Urothelium cell line (cell line): Measurements from ENCODE around the gene CHMP4B.

ENCODE experiments used
- DNase-seq: peaks from one replicate; pipeline ENCODE4 v3.0.0; 2011; ENCODE audit warnings: low spot score, mixed read lengths
- FAIRE-seq: peaks from 2 replicates; lab custom pipeline; 2011; peaks lifted over from hg19 to GRCh38; lab: Jason Lieb, UNC

The CHMP4B gene

DNA sequence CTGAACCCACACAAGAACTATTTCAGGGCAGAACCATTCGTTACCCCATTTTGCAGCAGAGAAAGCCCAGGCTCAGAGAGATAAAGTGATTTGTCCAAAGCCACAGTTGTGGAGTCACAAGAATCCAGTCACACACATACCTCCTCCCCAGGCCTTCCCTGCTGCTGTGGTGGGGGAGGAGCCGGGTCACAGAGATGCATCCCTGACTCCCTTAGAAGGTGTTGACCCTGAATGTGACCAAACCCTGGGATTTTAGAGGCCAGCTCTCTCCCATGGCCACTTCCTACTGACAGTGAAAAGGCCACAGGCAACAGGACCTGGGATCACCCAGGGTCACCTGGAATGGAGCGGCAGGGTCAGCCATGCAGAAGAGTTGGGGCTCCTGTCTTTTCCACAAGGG, 48.6 kb downstream of the CHMP4B start:
- no peak for FAIRE-seq

DNA sequence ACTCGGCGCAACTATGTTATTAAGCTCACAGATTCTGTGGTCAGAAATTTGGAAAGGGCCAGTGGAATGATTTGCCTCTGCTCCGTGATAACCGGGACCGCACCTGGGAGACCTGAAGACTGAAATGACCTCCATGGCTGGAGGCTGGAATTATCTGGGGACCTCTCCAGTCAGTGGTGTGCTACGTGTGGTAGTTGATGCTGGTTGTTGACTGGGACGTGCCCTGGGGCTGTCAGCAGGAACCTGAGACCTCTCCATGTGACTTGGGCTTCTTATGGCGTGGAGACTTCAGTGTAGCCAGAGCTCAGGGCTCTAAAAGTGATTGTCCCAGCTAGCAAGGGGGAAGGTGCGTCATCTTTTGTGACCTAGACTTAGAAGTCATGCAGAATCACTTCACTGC, 50.3 kb downstream of the CHMP4B start:
- DNase-seq = no peak
- FAIRE-seq = no peak

More for the DNA sequence above, 48.6 kb downstream of the CHMP4B start:
- no peak for DNase-seq

DNA sequence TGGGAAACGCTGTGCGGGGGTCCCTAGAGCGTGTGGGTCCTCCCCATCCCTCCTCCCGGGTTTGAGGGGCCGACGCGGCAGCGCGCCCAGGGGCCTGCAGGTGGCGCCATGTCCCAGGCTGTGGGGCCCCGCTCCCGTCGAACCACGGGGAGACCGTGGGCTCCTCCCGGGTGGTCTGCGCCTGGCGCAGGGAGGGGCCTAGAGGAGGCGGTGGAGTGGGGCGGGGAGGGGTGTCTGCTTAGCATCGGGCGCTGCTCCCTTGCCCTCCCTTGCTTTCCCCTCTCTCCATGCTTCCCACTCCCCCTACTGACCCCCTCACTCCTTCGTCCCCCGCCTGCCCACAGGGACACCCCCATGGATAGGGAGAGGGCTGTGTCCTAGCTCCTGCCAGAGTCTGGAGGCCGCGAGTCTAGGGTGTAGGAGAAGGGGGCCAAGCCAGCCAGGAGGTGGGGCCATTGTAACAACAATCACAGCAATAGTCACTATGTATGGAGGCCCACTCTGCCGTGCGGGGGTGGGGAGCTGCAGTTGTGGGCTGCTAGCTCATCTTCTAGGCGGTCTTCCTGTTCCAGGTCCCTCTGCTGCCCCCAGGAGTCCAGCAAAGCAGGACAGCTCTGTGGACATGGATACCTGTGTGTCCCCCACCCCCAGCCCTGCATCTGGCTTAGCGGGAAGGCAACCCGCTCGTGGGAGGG, 51.7 kb downstream of the CHMP4B start:
- DNase-seq = peak; percentile 88
- no peak for FAIRE-seq

DNA sequence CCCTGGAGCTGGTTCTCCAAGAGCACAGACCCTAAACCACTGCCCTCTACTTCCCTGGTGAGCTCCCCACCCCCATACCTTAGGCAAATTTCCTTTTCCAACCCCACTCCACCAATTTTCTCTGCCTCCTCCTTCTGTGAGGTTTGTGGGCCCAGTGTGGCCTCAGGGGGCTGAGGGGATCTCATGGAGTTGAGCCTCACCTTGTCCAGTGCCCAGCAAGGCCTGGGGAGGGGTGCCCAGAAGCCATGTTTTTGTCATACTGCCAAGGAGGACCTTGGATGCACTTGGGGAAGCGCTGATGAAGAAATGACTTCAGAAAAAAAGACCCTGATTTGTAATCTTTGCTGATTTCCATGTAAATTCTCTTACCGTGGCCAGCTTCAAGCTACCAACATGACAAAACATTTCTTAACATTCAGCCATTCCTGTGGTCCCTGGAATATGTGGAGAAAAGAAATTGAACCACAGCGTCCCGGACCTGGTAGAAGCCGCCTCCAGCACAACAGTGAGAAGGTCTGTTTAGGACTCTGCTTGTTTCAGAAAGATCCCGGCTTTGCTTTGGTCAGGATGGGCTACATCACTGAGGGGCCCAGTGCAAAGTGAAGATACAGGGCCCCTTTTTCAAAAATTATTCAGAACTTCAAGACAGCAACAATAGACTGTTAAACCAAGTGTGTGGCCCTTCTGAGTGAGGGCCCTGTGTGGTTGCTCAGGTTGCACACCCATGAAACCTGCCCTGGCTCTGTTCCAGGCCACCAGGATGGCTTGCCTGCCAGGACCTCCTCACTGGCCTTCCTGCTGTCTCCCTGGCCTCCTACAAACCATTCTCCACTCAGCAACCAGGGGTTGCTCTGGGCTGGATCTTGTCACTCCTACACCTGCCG, 52.5 kb downstream of the CHMP4B start:
- DNase-seq (no peak), FAIRE-seq (no peak)

DNA sequence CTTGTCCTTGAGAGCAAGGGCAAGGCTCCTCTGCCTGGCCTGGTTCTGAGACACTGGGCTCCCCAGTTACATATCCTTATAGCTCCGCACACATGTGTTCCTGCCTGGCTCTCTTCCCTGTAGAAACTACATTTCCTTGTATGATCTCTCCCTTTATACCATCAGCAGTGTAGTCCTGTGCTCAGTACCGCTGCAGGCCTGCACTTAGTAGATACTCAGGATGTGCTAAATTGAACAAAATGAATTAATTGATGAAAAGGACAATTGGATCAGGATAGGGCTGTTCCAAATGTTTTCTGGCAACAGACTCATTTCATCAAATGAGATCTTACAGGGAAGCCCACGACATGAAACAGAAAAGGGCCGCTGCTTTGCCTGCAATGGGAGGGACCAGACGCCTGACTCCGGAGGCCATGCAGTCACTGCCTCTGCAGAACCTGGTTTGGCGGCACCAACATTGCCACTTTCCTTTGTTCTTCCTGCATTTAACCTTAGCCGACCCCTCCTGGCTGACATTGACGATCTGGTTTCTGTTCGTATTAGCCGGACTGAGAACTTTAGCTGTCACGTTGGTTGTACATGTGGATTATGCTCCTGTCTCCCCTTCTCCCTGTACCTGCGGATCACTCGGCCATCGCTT, 53.3 kb downstream of the CHMP4B start:
- FAIRE-seq (no peak), DNase-seq (no peak)

DNA sequence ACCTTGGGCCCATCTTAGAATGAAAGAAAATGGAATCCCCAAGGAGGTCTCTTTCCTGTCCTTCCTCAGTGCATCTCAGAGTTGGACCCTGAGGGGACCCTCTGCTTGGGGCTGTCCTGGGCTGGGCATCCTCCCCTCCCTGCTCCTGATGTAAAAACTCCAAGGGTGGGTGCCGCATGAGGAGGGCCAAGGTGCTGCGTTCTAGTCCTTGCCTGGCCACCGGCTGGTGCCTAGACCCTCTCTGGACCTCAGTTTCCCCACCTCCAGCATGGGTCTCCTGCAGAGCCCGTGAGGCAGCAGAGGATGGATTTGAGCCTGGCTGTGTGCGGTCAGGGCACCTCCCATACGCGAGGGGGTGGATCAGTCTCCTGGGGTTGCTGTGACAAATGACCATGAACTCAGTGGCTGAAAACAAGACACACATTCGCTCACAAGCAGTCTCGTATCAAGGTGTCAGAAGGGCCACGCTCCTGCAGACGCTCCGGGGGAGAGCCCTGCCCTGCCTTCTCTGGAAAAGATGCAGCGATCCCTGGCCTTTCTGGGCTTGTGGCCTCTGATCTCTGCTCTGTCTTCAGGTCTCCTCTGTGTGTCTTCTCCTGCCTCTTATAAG, 54.7 kb downstream of the CHMP4B start:
- FAIRE-seq = no peak
- DNase-seq = no peak

DNA sequence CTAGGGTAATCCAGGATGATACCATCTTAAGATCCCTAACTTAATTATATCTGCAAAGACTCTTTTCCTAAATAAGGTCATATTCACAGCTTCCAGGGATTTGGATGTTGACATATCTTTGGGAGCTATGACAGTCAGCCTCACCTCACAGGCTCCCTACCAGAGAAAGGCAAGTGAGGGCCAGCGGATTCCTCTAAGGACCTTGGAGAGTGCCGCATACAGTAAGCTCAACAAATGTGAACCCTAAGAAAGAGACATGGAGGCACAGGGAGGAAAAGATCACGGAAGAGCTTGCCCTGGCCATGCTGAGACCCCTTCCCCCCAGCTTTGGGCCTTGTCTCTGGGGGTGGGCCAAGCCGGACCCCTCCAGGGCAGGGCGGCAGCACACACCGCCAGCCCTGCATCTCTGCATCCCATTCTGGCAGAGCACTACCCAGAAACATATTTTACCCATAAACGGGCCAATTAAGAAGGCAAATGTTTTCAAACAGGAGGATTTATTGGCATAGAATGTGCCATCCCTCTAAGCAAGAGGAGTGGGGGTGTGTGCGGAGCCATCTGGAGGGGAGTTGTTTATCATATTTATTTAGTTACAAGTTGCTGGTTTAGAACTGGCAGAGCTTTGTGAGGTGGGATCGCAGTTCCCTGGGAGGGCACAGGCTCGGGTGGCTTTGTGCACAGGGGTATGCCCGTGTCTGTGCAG, 55.4 kb downstream of the CHMP4B start:
- FAIRE-seq = no peak
- no peak for DNase-seq

DNA sequence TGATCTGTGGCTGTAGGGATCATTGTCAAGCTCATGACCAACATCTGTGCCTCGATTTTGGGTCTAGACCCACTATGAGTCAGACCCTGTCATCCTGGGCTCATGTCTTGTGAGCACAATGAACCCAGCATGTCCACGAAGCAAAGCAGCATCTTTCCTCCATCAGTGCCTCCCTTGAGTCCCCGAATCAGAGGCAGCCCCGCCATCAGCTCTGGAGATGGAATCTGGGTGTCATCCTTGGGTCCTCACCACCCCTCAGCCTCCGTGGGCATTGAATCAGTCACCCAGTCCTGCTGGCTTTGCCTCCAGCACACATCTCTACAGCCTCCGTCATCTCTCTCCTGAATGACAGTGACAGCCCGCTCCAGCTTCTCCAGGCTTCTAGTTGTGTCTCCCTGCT, 56.9 kb downstream of the CHMP4B start:
- DNase-seq = no peak
- FAIRE-seq = no peak

DNA sequence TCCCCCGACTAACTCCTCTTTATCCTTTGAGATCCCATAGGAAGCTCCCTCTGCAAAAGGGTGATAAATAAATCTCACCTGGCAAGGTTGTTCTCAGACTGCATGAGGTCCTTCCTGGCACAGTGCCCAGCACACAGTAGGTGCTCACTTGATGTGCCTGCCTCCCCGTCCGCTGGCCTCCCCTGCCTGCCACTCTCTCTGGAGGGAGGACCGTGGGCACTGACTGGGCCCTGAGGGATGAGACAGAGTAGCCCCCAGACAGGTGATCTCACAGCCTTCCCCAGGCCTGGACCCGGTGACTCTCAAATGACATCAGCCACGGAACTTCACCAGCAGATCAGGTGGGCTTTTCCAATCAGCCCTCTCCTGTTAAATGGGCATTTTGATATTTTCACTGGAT, 57.4 kb downstream of the CHMP4B start:
- FAIRE-seq (no peak), DNase-seq (no peak)

DNA sequence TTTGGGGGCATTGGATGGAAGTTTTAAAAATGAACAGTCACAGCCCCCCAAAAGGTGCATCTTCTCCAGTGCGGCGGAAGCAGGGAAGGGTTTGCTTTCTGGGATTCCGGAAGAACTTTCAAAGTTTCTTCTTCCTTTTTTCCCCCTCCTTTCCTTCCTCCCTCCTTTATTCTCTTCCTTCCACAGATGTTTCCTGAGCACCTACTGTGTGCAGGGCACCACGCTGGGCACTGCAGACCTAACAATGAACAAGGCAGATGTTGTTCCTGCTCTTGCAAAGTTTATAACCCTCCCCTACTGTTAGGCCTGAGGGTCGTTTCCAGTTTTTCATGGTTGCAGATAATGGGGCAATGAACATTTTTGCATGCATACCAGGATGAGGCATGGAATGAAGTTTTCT, 58.1 kb downstream of the CHMP4B start:
- FAIRE-seq (no peak), DNase-seq (no peak)

DNA sequence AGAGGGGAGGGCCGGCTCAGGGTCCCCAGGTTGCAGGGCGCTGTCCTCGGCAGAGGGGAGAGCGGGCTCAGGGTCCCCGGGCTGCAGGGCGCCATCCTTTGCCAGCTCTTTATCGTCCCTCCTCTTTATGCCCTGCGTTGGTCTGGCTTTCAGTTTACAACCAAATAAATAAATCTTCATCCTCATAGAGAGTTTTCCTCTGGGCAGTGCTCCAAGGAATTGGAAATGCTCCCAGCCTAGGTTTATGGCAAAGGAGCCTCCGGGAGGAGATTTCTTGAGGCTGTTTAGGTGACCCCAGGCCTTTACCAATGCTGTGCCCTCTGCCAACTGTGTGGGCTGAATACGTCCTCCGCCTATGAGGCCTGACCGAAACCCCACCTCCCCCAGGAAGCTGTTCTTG, 60.2 kb downstream of the CHMP4B start:
- no peak for FAIRE-seq
- no peak for DNase-seq

DNA sequence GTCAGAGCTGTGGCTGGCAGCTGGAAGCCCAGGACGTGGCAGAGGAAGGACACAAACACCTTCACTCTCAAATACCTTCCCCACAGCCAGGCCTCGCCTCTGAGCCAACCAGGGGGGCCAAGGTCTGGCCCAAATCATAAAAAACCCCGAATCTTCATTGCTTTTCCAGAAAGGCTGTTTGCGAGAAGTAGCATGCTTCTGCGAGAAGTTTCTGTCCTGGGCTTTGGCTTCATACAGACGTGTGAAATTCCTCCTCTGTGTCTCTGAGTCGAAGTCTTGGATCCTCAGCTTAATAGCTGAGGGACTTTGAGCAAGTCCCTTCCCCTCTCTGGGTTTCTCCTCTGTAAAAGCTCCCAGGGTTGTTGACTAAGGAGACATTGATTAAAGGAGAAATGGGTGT, 63.0 kb downstream of the CHMP4B start:
- DNase-seq (no peak), FAIRE-seq (no peak)

DNA sequence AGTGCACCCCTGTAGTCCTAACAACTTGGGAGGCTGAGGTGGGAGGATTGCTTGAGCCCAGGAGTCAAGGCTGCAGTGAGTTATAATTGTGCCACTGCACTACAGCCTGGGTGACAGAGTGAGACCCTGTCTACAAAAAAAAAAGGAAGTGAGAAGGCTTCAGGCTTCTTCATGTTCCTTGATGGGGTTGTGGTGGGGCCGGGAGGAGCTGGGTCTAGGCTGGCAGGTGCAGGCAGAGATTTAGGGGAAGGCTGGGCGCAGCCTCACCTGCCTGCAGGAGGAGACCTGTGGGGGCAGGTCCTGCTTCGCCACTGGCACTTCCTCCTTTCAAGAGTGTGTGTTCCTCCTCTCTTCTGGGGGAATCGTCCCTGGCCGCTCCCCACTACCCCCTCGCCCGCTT, 63.9 kb downstream of the CHMP4B start:
- DNase-seq (no peak), FAIRE-seq (no peak)

DNA sequence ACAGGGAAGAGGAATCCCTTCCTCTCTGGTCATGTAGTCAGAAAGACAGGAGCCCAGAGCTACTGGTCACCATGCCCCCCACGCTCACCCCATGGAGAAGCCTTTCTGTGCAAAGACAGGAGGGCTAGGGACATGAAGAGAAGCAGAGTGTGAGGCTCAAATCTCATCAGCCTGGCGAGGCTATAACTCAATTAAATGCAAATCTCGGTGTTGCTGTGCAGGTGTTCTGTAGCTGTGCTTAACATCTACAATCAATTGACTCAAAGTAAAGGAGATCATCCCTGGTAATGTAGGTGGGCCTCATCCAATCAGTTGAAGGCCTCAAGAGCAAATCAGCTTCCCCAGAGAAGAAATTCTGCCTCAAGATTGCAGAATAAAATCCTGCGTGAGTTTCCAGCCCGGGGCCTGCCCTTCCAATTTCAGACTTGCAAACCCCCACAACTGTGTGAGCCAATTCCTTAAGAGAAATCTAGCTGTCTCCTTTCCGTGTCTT, 64.4 kb downstream of the CHMP4B start:
- DNase-seq (no peak), FAIRE-seq (no peak)

DNA sequence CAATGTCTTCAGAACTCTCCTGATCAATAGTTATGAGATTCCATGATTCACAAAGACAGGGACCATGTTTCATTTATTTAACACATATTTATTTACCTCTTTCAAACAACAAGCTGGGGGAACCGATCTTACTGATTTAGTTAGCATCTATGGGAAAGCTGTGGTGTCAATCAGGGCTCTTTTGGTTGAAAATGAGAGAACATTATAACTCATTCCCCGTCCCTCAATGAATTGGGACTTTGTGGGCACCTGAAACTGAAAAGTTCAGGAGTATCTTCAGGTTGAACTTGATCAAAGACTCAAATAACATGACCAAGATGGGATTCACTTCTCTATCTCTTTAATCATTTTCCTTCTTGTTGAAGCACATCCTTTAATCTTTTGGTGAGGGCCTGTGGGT, 67.4 kb downstream of the CHMP4B start:
- FAIRE-seq (no peak), DNase-seq (no peak)

DNA sequence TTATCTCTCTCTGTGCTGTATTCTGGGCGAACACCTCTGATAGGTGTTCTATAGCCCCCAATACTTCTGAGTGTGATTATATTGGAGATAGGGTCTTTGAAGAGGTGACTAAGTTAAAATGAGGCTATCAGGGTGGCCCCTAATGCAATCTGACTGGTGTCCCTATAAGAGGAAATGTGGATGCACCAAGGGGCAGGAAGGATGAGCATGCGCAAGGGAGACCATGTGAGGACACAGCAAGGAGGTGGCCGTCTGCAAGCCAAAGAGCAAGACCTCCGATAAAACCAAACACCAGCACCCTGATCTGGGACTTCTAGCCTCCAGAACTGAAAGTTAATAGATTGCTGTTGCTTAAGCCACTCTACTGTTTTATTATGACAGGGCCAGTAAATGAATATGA, 69.2 kb downstream of the CHMP4B start:
- DNase-seq = no peak
- no peak for FAIRE-seq

DNA sequence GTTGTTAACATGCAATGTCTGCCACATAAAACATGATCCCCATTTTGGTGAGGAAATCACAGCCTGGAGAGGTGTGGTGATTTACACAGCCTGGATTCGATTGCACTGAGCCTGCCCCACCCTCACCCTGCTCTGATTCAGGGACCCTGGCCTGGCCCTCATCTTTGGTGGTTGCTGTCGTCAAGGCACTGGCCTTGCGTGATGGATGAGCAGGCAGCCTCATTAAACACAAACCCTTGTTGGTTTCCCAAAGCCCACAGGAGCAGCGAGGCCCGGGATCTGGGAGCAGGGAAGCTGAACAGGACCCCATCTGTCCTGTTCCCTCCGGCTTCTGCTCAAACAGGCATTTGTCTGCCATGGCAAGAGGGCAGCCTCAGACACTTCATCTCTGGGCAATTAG, 70.8 kb downstream of the CHMP4B start:
- DNase-seq (no peak), FAIRE-seq (no peak)

DNA sequence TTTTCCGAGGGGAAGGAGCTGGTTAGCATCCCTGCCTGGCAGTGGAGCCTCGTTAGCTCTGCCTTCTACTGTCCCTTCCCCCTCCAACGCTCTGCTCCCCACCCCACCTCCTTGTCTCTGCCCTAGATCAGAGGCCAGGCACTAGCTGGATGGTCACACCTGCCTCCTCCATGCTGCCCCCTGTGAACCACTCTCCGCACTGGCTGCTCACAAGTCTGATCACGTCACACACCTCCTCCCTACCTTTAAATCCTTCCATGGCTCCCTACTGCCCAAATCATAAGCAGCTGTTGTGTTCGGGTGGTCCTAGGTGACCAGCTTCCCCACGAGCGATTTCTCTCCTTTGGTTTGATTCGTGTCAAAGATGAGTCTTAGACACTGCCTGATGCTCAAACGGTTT, 71.3 kb downstream of the CHMP4B start:
- FAIRE-seq = no peak

DNA sequence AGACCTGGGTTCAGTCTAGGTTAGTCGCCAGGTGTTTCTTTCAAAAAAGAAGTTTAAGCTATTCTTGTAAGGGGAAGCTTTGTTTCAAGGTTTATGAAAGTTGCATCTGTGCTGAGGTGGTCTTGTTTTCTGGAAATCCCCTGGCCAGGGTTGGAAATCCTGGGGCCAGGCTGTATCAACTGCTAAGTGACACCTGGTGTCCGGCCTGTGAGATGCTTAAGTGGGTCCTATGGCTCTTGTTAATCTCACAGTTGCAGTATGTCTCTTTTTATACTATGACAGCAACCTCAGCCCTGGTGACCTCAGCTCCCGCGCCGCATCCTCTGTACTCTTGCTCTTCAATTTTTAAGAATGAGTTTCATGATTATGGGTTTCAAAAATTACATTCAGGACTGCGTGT, 72.0 kb downstream of the CHMP4B start:
- DNase-seq (no peak), FAIRE-seq (no peak)

More for the DNA sequence above, 71.3 kb downstream of the CHMP4B start:
- DNase-seq = no peak

DNA sequence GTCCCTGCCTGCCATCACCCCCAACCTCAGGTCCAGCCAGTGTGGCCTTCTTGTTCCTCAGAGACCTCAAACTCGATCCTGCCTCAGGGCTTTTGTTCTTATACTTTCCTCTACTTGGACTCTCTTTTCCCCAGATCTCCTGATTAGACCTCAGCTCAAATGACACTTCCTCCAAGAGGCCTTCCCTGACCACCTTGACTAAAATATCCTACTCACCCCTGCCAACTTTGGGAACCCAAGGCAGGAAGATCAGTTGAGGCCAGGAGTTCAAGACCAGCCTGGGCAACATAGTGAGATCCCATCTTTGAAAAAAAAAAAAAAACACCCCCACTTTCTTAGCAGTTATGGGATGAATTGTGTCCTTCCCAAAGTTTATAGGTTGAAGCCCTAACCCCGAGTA, 73.5 kb downstream of the CHMP4B start:
- no peak for DNase-seq
- no peak for FAIRE-seq

DNA sequence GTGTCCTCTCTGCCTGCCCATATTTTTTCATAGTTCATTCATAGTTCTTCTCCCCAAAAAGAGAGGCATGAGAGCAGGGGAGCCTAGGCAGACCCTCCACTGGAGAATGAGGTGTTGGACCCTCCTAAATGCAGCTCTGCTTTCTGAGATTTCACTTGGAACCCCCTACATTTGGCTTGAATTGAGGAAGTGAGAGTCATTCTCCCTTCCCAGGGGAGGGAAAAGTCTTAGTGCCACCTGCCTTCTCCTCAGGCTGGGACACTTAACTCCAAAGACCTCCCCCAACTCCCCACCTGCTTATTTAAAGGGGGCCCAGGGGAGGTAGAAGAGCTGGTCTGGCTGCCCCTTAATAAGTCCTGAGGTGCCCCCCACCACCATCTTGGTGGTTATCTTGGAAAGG, 78.2 kb downstream of the CHMP4B start:
- FAIRE-seq = no peak

More for the DNA sequence above, 78.2 kb downstream of the CHMP4B start:
- DNase-seq = no peak
